Stimulated activated CD8-positive, alpha-beta memory T cell treated with anti-CD3 and anti-CD28 coated beads, Interleukin-2, amount 100 ng/mL, for 1 hour (primary cell): Measurements from ENCODE around the gene COL4A1.

Experiments used
- DNase-seq, 2 donors: peaks; one replicate each; pipeline ENCODE4 v3.0.0-alpha.2; 2020; ENCODE audit warnings: low read depth in 2 of 2

Gene COL4A1

DNA sequence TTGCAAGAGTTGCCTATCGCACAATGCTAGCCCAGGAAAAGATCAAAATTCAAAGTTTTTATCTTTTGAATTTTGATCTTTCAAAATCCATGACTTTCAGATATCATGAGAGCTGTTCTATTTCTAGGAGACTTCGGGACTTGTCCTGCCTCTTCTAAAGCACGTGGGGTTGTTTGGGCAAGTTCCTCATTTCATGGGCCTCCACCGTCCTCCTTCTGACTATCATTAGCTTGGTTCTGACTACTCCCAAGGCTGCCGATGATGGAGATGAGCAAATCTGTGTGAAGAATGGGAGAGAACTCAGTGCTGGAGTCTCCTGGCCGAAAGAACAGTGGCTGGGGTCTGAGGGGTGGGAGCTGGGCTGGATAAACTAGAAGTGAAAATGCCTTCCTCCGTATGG is 86.5 kb downstream of the COL4A1 start:
- DNase-seq, result no peak

DNA sequence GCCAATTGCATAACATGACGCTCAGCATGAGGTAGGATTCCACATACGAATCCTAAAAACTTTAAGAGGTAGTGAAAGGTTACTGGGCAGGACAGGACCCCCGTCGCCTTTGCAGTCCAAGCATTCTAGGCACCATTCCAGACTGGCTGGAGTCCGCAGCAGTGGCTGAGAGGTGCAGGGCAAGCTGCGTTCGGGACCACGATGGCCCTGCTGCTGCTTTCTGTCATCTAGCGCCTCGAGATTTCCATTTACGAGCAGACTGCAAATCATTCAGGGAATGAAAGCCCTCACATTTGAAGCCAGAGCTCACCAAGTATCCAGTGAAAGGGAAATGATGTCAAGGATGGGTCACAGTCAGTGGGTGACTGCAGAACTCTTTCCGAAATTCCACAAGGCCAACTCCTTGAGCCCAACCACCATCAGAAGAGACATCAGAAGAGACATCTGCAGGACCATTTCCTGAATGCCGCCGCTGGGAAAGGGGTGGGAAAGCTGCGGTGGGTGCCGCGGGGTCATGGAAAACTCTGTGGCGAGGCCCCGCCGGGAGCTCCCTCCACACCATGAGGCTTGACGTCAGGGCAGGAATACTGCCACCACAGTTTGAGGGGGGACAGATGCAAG is 88.3 kb downstream of the COL4A1 start:
- DNase-seq, result no peak

GRCh38 chr13:110217811-110218210 is 89.1 kb downstream of the COL4A1 start:
- no peak for DNase-seq

DNA sequence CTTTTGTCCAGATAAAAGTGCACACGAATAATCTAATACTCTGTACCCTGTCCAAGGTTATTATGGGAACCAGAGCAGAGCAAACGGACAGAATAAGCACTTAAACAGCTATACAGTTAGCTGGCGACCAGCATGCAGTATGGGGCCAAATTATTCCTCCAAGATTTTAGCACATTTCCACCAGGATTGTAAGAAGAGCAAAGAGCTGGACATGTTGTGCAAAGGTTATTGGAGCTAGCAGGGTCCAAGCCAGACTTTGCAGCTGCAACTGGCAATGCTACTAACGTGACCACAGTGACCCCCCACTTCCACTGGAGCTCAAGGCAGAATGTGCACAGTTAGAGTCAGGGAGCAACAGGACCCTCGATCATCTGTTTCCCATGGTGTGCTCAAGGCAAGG is 89.9 kb downstream of the COL4A1 start:
- no peak for DNase-seq

- no peak for DNase-seq
Observed at GRCh38 chr13:110216398-110217041, 90.4 kb downstream of the COL4A1 start.

DNA sequence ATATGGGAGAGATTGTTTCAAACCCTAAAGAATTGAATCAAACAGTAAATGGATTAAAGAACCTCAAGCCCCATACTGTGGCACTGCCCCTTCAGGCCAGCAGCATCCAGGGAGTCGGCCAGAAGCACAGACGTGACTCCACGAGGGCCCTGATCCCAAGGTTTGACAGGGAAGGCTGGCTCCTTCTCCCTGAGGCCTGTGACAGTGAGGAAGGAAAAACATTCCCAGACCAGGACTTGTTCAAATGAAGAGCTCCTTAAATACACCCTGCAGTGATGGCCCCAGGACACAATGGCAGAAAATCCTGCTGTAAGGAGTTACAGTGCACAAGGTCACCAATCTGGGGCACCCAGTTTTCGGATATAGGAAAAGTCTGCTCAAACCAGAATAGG is 91.0 kb downstream of the COL4A1 start:
- no peak for DNase-seq

- DNase-seq, result no peak
Observed at GRCh38 chr13:110215606-110216005, 91.4 kb downstream of the COL4A1 start.

GRCh38 chr13:110214637-110215036 is 92.3 kb downstream of the COL4A1 start:
- DNase-seq, result no peak

DNA sequence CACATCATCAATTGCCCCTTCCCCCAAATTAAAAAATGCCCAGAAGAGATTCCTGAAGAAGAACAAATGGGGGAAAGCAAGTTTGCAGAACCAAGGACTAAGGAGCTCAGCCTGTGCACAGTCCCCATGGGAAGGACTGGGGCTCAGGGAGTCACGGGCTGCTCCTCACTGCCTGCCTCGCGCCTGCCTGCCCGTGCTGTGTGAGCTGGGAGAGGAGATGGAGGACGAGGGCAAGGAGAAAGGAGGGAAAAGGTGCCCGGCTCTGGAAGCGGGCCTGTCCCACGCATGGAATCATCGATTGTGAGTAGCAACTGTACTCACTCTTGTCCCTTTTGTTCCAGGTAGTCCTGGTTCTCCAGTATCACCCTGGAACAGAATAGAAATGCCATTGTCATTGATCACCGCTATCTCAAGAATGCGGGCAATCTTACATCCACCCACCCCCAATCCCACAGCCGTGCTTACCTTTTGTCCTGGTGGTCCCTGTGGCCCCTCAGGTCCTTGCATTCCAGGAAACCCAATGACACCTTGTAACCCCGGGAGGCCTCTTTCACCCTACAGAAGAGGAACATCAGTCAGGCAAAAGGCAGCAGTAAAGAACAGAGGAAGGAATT is 93.4 kb downstream of the COL4A1 start:
- no peak for DNase-seq

DNA sequence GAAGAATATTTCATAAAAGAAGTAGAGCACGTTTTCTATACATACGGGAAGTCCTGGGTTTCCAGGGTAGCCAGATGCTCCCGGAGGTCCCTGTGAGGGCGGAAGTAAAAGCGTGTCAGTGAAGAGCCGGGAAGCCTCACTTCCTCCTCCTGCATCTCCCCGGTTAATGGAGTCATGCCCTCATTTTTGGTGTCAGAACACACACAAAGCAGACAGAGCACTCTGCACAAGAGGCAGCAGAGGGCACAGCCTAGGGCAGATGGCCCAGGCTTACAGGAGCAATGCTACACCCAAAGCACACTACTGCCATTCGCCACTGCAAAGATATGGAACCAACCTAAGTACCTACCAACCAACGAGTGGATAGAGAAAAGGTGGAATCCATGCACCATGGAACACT is 94.4 kb downstream of the COL4A1 start:
- no peak for DNase-seq

DNA sequence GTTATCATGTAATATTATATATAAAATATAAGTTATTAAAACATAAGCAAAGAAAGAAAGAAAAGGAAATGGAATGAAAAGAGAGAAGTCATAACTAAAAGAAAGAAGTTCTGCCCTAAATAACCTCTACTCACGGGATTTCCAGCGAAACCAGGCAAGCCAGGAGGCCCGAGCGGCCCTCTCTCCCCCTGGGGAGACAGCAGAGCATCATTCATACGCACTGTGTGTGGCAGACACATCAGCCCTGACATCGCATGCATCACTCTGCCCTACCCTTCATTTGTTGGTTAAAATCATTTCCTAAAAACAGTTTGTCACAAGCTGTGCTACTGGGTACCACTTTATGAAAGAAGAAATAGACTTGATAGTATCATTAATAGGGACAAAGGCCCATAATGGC is 95.2 kb downstream of the COL4A1 start:
- DNase-seq, result no peak

- DNase-seq, result no peak
Observed at GRCh38 chr13:110211046-110211445, 95.9 kb downstream of the COL4A1 start.

DNA sequence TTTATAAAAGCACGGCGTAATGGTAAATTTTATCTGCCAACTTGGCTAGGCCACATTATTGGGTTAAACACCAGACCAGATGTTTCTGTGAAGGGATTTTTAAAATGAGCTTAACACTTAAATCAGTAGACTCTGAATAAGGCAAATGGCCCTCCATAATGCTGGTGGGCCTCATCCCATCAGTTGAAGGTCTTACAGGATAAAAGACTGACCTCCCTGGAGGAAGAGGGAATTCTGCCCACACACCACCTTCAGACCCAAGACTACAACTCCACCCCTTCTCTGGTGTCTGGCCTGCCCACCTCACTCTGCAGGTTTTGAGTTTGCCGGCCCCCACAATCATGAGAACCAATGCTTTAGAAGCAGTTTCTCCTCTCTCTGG is 96.4 kb downstream of the COL4A1 start:
- no peak for DNase-seq

DNA sequence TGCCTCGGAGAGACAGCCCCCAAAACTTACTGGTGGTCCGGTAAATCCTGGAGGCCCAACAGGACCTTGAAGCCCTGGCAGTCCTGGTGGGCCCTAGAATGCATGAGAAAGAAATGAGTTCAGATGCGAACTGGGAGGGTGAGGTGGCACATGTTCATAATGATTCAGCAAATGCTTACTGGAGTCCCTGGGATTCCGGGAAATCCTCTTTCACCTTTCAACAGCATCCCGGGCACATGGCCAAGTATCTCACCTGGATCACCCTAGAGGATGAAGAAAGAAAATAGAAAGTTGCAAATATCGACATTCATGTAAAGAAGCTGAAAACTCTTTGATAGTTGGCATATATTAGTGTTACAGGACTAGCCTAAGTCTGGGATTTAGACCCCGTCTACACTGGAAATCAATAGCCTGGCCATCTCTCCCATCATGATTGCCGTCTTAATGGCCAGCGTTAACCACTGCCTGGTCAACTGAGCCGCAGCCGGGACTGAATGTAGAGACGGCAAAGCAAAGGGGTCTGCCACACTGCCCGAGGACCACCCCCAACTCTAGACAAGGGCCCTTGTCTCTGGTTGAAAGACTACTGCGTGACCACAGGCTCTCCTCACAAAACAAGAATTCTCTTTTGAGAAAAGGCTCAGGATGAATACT is 96.9 kb downstream of the COL4A1 start:
- no peak for DNase-seq

DNA sequence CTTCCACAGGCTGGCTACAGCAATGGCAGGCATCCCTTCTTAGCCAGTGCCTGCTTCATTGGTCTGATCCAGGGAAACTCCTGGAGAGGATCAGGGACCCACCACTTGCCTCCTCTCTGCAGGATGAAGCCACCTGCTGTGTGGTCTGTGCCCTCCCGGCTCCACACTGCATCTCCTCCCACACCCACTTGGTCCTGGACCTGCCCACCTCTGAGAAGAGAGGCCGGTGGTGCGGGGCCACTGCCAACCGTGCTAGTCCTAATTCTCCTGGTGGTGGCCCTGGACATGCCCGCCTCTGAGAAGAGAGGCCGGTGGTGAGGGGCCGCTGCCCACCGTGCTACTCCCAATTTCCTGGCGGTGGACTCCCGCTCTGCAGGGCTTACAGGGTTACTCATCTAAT is 98.8 kb downstream of the COL4A1 start:
- DNase-seq, result no peak

GRCh38 chr13:110206996-110207395 is 100.0 kb downstream of the COL4A1 start:
- DNase-seq, result no peak

- no peak for DNase-seq
Observed at GRCh38 chr13:110206185-110206584, 100.8 kb downstream of the COL4A1 start.

- DNase-seq, result no peak
Observed at GRCh38 chr13:110201114-110201513, 105.8 kb downstream of the COL4A1 start.

- no peak for DNase-seq
Observed at GRCh38 chr13:110200276-110200870, 106.6 kb downstream of the COL4A1 start.

DNA sequence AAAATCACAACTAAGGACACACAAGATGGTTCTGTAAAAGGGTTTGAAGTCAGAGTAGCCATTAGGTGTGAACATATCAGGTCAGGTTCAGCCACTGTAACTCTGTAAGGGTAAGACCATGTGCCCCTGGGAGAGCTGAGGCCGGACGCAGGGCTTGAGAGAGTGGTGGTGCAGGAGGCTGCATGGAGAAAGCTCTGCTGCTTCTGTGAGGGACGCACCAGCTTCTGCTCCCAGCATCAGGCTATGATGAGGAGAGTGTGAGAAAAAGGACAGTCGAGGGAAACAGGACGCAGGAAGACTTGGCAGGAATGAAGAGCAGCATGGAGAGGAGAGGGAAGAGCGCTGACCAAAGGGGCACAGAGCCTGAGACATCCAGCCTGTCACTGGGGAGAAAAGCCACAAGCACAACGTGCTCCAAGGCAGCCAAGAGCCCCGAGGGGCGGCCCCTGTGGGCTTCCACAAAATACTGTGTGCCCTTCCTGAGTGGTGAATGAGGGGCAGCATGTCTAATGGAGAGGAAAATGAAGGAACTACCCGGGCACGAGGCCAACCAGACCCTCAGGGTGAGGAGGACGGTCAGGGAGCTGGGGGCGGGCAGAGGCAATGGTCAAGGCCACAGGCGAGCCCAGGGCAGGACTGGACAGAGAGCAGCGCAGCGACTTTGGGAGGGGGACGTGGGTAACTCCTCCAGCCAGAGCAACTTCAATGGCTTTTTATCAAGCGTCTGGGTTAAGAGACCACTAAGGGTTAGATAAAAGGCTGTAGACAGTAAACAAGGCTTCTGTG is 107.7 kb downstream of the COL4A1 start:
- no peak for DNase-seq

- DNase-seq, result no peak
Observed at GRCh38 chr13:110197471-110197870, 109.5 kb downstream of the COL4A1 start.

DNA sequence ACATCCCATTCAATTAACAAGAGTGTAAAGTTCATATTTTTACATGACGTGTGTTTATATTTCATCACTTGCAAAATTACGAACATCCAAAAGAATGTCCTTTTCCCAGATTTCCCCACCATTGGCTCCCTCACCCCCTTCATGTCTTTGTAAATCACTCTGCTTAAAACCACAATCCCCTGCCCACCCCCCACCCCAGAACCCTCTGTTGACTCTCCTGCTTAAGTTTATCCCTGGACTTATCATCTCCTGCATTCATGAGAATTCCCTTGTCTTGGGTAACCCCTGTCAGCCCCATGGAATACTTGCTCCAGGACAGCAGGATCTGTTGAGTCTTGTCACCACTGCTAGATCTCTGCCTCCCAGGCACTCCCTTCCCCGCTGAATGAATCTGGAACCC is 109.9 kb downstream of the COL4A1 start:
- DNase-seq, result no peak
